GM12801 (cell line): ENCODE data around the gene NADSYN1.

ENCODE experiments used
- CTCF ChIP-seq: IDR thresholded peaks from one replicate; pipeline ENCODE4 v1.5.1; 2011; ENCODE audit warnings: control low read depth; ENCODE audit not compliant: insufficient read length; ENCODE audit errors: extremely low read depth

Gene NADSYN1

GRCh38 chr11:71485466-71485865 is 32.5 kb downstream of the NADSYN1 start:
- no peak for TF ChIP-seq CTCF

- no peak for TF ChIP-seq CTCF
These were observed 33.3 kb downstream of the NADSYN1 start for GRCh38 chr11:71486320-71486719.

- TF ChIP-seq CTCF = no peak
These were observed 35.8 kb downstream of the NADSYN1 start for GRCh38 chr11:71488681-71489270.

GRCh38 chr11:71489311-71490043 is 36.5 kb downstream of the NADSYN1 start:
- no peak for TF ChIP-seq CTCF

- TF ChIP-seq CTCF = no peak
These were observed 37.2 kb downstream of the NADSYN1 start for GRCh38 chr11:71490044-71490730.

GRCh38 chr11:71490731-71491390 is 37.9 kb downstream of the NADSYN1 start:
- TF ChIP-seq CTCF = no peak

GRCh38 chr11:71491531-71491930 is 38.5 kb downstream of the NADSYN1 start:
- TF ChIP-seq CTCF = no peak
